Eye (tissue), 1 donor: Measurements from ENCODE around the gene TOPORS.
A peak's percentile ranks its signal among the peaks of the same experiment; 100 is the strongest.
"Not testable (repeated sequence)": the region's sequence is repeated elsewhere in the genome, so short reads cannot be mapped to it uniquely, and the experiment has no call there.

Experiments used
- DNase-seq: peaks from one replicate; pipeline ENCODE4 v3.0.0-alpha.2; 2015

The TOPORS gene

GRCh38 chr9:32565967-32566366, 13.6 kb upstream of the TOPORS start:
- no peak for DNase-seq

- no peak for DNase-seq
Measured at GRCh38 chr9:32558408-32558934, 6.1 kb upstream of the TOPORS start.

- DNase-seq = no peak
Measured at GRCh38 chr9:32554591-32554990, 2.2 kb upstream of the TOPORS start.

- no peak for DNase-seq
Measured at GRCh38 chr9:32554107-32554506, 1.7 kb upstream of the TOPORS start.

GRCh38 chr9:32551276-32552051, 922 bp downstream of the TOPORS start:
- peak; percentile 87 for DNase-seq

- DNase-seq = peak; percentile 99
Measured at GRCh38 chr9:32550562-32551275, 1.7 kb downstream of the TOPORS start.

- peak; percentile 80 for DNase-seq
Measured at GRCh38 chr9:32550150-32550561, 2.2 kb downstream of the TOPORS start.

GRCh38 chr9:32548213-32548612, 4.2 kb downstream of the TOPORS start:
- not testable (repeated sequence) for DNase-seq

- DNase-seq = no peak
Measured at GRCh38 chr9:32545884-32546283, 6.5 kb downstream of the TOPORS start.

GRCh38 chr9:32543047-32543446, 9.3 kb downstream of the TOPORS start:
- no peak for DNase-seq

GRCh38 chr9:32533816-32534215, 18.6 kb downstream of the TOPORS start:
- DNase-seq = no peak

- no peak for DNase-seq
Measured at GRCh38 chr9:32533336-32533735, 19.1 kb downstream of the TOPORS start.

- DNase-seq = no peak
Measured at GRCh38 chr9:32526707-32527048, 25.7 kb downstream of the TOPORS start.

- DNase-seq = peak; percentile 92
Measured at GRCh38 chr9:32526041-32526706, 26.2 kb downstream of the TOPORS start, which contains the start of gene RIGI. RIGI (minus strand) TSS chr9:32526196; CDS start chr9:32526166, 30 bp downstream.

- DNase-seq = no peak
Measured at GRCh38 chr9:32525709-32526030, 26.7 kb downstream of the TOPORS start.

- DNase-seq = peak; percentile 34
Measured at GRCh38 chr9:32524892-32525708, 27.3 kb downstream of the TOPORS start.

- DNase-seq = not testable (repeated sequence)
Measured at GRCh38 chr9:32524558-32524891, 27.9 kb downstream of the TOPORS start.

- DNase-seq = no peak
Measured at GRCh38 chr9:32523910-32524309, 28.5 kb downstream of the TOPORS start.

- no peak for DNase-seq
Measured at GRCh38 chr9:32518276-32518675, 34.1 kb downstream of the TOPORS start.

- DNase-seq = no peak
Measured at GRCh38 chr9:32516241-32516640, 36.1 kb downstream of the TOPORS start.

GRCh38 chr9:32508728-32509127, 43.7 kb downstream of the TOPORS start:
- no peak for DNase-seq

GRCh38 chr9:32503008-32503407, 49.4 kb downstream of the TOPORS start:
- DNase-seq = no peak

- no peak for DNase-seq
Measured at GRCh38 chr9:32502464-32502863, 49.9 kb downstream of the TOPORS start.
